PFSK-1 (cell line): Measurements from ENCODE around the gene TEDDM1.

Experiments
- FOXP2 ChIP-seq: optimal IDR thresholded peaks from 2 replicates; pipeline ENCODE3; 2011; ENCODE audit warnings: borderline replicate concordance, control low read depth, inconsistent platforms; ENCODE audit not compliant: insufficient read depth; ENCODE audit errors: extremely low read length, extremely low read depth
- POLR2AphosphoS5 ChIP-seq: IDR thresholded peaks from 2 replicates; pipeline ENCODE4 v1.6.1; 2012; ENCODE audit warnings: low read depth, mild to moderate bottlenecking, control low read depth, low read length, moderate library complexity
- SIN3A ChIP-seq: IDR thresholded peaks from 2 replicates; pipeline ENCODE4 v1.6.1; 2012; ENCODE audit warnings: mild to moderate bottlenecking, low read length, moderate library complexity, borderline replicate concordance; ENCODE audit not compliant: insufficient read depth
- TAF1 ChIP-seq: IDR thresholded peaks from 2 replicates; pipeline ENCODE4 v1.6.1; 2012; ENCODE audit warnings: low read length, control low read depth, borderline replicate concordance; ENCODE audit not compliant: insufficient read depth
- TF ChIP-seq, protein P1 (sequence below), 2 experiments: IDR thresholded peaks; 2 replicates each; pipeline versions ENCODE4 v1.6.1 to v1.8.0; 2011 to 2012; ENCODE audit warnings: low read depth in 2 of 2, low read length in 2 of 2, control low read depth in 1 of 2, inconsistent platforms in 1 of 2, mild to moderate bottlenecking in 1 of 2, moderate library complexity in 1 of 2; ENCODE audit not compliant: insufficient read depth in 1 of 2

Gene TEDDM1

GRCh38 chr1:182430263-182431068 lies 30.0 kb upstream of the TEDDM1 start:
- no peak for TF ChIP-seq FOXP2
- TF ChIP-seq, protein P1, sequence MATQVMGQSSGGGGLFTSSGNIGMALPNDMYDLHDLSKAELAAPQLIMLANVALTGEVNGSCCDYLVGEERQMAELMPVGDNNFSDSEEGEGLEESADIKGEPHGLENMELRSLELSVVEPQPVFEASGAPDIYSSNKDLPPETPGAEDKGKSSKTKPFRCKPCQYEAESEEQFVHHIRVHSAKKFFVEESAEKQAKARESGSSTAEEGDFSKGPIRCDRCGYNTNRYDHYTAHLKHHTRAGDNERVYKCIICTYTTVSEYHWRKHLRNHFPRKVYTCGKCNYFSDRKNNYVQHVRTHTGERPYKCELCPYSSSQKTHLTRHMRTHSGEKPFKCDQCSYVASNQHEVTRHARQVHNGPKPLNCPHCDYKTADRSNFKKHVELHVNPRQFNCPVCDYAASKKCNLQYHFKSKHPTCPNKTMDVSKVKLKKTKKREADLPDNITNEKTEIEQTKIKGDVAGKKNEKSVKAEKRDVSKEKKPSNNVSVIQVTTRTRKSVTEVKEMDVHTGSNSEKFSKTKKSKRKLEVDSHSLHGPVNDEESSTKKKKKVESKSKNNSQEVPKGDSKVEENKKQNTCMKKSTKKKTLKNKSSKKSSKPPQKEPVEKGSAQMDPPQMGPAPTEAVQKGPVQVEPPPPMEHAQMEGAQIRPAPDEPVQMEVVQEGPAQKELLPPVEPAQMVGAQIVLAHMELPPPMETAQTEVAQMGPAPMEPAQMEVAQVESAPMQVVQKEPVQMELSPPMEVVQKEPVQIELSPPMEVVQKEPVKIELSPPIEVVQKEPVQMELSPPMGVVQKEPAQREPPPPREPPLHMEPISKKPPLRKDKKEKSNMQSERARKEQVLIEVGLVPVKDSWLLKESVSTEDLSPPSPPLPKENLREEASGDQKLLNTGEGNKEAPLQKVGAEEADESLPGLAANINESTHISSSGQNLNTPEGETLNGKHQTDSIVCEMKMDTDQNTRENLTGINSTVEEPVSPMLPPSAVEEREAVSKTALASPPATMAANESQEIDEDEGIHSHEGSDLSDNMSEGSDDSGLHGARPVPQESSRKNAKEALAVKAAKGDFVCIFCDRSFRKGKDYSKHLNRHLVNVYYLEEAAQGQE (IDR thresholded peaks at IDR 0.05; ENCODE audit: insufficient read depth in 1 of 2, low read depth in 2 of 2, low read length in 2 of 2): no peak
- no peak for TF ChIP-seq POLR2AphosphoS5
- TF ChIP-seq TAF1: no peak
- TF ChIP-seq SIN3A: no peak

GRCh38 chr1:182428043-182428442 lies 27.6 kb upstream of the TEDDM1 start:
- TF ChIP-seq POLR2AphosphoS5: no peak

DNA sequence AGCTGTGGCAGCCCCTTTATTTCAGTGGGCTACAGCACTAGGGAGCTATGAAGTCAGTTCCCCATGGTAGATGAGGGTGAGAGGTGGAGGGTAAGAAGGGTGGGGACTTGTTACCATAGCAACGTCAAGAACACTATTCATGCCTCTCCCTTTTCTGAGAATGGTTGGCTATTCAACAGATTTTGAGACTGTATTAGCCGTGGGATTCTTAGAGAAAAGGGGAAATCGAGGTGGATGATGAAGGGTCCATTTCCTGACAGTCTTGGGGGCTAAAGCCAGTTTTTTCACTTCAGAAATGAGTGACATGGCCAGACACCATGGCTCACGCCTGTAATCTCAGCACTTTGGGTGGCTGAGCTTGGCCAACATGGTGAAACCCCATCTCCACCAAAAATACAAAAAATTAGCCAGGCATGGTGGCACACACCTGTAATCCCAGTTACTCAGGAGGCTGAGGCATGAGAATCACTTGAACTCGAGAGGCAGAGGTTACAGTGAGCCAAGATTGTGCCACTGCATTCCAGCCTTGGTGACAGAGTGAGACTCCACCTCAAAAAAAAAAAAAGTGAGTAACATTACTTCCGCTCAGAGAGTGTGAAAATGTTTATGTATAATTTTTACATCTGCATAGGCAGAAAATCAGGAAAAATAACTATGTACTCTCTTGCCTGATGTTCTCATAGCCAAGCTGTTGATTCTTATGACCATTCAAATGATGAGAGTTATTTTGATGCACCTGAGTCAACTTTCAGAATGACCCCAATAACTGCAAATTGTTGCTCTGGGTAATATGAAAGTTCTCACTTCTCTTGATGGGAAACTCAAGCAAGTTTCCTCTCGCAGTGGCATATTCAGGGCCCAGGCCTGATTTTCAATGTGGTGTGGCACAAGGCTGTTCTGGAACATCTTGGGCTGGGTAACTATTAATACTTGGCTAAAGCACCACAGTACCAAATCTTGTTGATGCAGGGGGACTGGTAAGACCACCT lies 26.3 kb upstream of the TEDDM1 start:
- TF ChIP-seq, protein P1 (IDR thresholded peaks at IDR 0.05; ENCODE audit: insufficient read depth in 1 of 2, low read depth in 2 of 2, low read length in 2 of 2): no peak
- TF ChIP-seq TAF1 (no peak), FOXP2 (no peak), POLR2AphosphoS5 (no peak), SIN3A (no peak)

GRCh38 chr1:182415789-182416188 lies 15.3 kb upstream of the TEDDM1 start:
- TF ChIP-seq TAF1: no peak
- TF ChIP-seq FOXP2: no peak
- TF ChIP-seq SIN3A: no peak
- TF ChIP-seq, protein P1 (IDR thresholded peaks at IDR 0.05; ENCODE audit: insufficient read depth in 1 of 2, low read depth in 2 of 2, low read length in 2 of 2): no peak
- TF ChIP-seq POLR2AphosphoS5: no peak

GRCh38 chr1:182413969-182414368 lies 13.5 kb upstream of the TEDDM1 start:
- TF ChIP-seq TAF1 (no peak), FOXP2 (no peak), SIN3A (no peak), POLR2AphosphoS5 (no peak)
- TF ChIP-seq, protein P1 (IDR thresholded peaks at IDR 0.05; ENCODE audit: insufficient read depth in 1 of 2, low read depth in 2 of 2, low read length in 2 of 2): no peak
